GM23248 (cell line): ENCODE data around the gene TAB2.

Experiments used
- EZH2 ChIP-seq: fragments of 200-600 bp; sonication (generic); IDR thresholded peaks from 2 replicates; pipeline ENCODE4 v1.6.1; 2018; ENCODE audit warnings: antibody characterized with exemption, mild to moderate bottlenecking; ENCODE audit not compliant: insufficient read depth, poor library complexity, severe bottlenecking
- EZH2phosphoT487 ChIP-seq: fragments of 200-600 bp; sonication (generic); IDR thresholded peaks from 2 replicates; pipeline ENCODE4 v1.6.1; 2018; ENCODE audit warnings: antibody characterized with exemption, moderate library complexity, mild to moderate bottlenecking, low read depth; ENCODE audit not compliant: insufficient read depth

- TF ChIP-seq EZH2 (no peak), EZH2phosphoT487 (no peak)
Observed at GRCh38 chr6:149448821-149449453, 131.4 kb downstream of the TAB2 start.
